22Rv1 (cell line): Measurements from ENCODE around the gene AUTS2.

Source experiments
- ZFX ChIP-seq: fragments of 450-650 bp; IDR thresholded peaks from 2 replicates; pipeline ENCODE4 v1.6.1; 2017; ENCODE audit warnings: antibody characterized with exemption, borderline replicate concordance
- TF ChIP-seq, protein P1 (sequence below): fragments of 450-650 bp; IDR thresholded peaks from 2 replicates; pipeline ENCODE4 v1.5.1; 2017; ENCODE audit warnings: mild to moderate bottlenecking

DNA sequence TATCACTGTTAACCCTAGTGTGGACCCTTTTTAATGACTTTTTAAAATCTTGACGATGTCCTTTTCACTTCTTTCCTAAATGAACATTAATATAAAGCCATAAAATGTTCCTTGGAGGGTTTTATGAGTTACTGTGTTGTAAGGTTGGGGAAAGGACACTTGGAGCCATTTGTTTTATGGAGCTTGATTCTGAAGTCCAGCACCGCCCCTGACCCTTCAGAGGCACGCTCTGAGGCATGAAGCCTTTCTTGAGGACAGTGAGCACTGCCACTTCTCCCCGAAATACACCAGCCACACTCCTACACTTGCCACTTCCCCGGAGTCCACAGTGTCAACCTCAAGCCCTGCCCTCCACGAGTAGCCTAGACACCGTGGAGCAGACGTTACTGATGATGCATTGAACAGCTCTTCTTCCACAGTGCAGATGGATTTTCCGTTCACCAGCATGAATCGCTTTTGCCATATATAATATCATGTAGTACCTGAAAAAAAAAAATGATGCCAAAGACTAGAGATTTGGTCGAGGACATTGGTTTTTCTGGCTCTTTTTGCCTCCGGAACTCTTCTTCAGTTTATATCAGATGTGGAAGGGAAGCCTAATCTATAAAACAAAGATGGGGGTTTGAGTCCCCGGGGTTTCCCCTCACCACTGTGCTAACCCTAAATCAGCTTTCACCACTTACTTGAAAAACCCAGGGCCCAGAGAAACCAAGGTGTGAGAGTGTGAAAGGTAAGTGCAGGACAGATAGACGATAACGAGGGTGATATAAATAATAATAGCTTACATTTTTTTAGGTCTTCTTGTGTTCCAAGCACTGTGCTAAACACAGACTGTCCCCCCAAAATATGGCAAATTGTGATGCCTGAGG is 881.1 kb downstream of the AUTS2 start:
- TF ChIP-seq, protein P1, sequence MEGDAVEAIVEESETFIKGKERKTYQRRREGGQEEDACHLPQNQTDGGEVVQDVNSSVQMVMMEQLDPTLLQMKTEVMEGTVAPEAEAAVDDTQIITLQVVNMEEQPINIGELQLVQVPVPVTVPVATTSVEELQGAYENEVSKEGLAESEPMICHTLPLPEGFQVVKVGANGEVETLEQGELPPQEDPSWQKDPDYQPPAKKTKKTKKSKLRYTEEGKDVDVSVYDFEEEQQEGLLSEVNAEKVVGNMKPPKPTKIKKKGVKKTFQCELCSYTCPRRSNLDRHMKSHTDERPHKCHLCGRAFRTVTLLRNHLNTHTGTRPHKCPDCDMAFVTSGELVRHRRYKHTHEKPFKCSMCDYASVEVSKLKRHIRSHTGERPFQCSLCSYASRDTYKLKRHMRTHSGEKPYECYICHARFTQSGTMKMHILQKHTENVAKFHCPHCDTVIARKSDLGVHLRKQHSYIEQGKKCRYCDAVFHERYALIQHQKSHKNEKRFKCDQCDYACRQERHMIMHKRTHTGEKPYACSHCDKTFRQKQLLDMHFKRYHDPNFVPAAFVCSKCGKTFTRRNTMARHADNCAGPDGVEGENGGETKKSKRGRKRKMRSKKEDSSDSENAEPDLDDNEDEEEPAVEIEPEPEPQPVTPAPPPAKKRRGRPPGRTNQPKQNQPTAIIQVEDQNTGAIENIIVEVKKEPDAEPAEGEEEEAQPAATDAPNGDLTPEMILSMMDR = no peak
- no peak for TF ChIP-seq ZFX
